Esophagus muscularis mucosa (tissue), 2 donors: ENCODE data around the gene GNG7.

Experiments used
- POLR2A ChIP-seq: fragments of 450-650 bp; IDR thresholded peaks from one replicate; pipeline ENCODE4 v1.6.1; 2017; ENCODE audit warnings: antibody characterized with exemption, moderate library complexity, mild to moderate bottlenecking, low read depth
- POLR2AphosphoS5 ChIP-seq, 2 donors: sonication (generic); formaldehyde crosslinking; IDR thresholded peaks; one replicate each; pipeline ENCODE4 v1.6.1; 2017; ENCODE audit warnings: antibody characterized with exemption in 2 of 2

DNA sequence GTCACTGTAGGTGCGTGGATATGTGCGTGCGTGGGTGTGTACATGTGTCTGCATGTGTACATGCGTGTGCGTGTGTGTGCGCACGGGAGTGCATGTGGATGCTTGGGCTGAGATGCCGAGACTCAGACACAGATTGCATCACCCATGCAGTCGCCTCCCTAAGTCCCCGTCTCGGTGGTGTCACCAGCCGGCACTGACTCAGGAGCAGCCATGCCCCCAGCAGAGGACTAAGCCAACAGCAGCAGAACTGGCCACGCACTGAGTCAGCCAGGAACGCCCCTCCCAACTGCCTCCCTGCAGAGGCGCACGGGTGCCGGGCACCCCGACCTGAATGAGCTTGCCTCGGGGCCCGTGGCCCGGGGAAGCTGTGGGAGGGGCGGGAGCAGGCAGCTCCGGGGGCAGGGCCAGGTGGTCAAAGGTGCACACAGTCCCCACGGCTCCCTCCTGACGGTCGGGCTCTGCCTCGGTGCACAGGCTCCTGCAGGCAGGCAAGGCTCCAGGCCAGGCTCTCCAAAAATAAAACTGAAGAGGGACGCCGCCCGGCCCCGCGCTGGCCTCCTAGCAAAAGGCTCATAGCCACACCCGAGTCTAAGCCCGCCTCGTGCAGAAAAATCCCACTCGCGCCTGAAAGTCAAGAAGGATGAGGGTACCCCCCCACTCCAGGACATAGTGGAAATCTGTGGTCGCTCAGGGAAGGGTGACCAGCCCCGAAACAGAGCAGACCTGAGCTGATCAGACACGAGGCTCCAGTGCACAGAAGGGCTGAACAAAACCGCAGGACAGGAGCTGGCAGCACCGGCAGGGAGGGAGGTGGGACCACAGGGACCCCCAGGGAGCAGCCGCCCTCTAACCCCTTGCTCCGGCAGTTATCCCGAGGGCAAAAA lies 177.4 kb downstream of the GNG7 start:
- no peak for TF ChIP-seq POLR2AphosphoS5 (IDR thresholded peaks at IDR 0.05)
- no peak for TF ChIP-seq POLR2A
